ENCODE results near the gene MAU2. TPM values are rescaled to one million over a fixed set of nuclear protein-coding genes. Genes with fewer than 3 reads are reported as not detected.

The MAU2 gene
- total RNA-seq (2021) (66.7 and 72.6 TPM in 2 replicates), Bru-seq, nascent RNA (percentile 71 among the genes with signal in this experiment), BruChase-seq, experiment 1, labeled RNA remaining after a 2-hour chase (percentile 79 among the genes with signal in this experiment), BruChase-seq, experiment 2, labeled RNA remaining after a 6-hour chase (percentile 80 among the genes with signal in this experiment)
- long read RNA-seq, partial matches to known transcripts, result 7 of 28 reads
- long read RNA-seq, other reads (novel, unspliced or antisense), result 18 of 28 reads

GRCh38 chr19:19320361-19321140 is at the start of gene MAU2, which contains the start of gene SUGP1:
TSS of gene MAU2 (plus strand) at chr19:19320829. CDS start at chr19:19320860, 31 bp downstream.
TSS of gene SUGP1 (minus strand) at chr19:19320509. CDS start at chr19:19320496, 13 bp downstream.
- DNase-seq (ENCODE audit: low spot score), result peak; percentile 95
- no TSS peak for BruUV-seq (replicated peaks)
- CTCF ChIA-PET, result interaction anchor here (0.5 kb wide), 1 partner anchor 72 kb away, joined by 4 read pairs; no protein-coding TSS in a partner anchor
- H3K9me3 ChIP-seq (ENCODE audit: low read depth, low read length, poor library complexity, severe bottlenecking), result no peaks in the 10 kb centered on the region
- TF ChIP-seq CTCF (conservative IDR thresholded peaks at IDR 0.05; ENCODE audit: low read depth, low read length), result 0 out of 2 replicates have a peak, but pooled peaks have one; percentile 20
- no peak for TF ChIP-seq EZH2 (IDR thresholded peaks at IDR 0.05; ENCODE audit: borderline replicate concordance, low read depth, low read length, poor library complexity, severe bottlenecking)
- peak within 1 kb of the TSS; percentile 95 for H3K27ac ChIP-seq (ENCODE audit: low read depth, low read length, poor library complexity, severe bottlenecking)
- POLR2A ChIA-PET (ENCODE audit: low non-redundant PET), result no interaction called here
- peaks cover 7% of the 10 kb centered on the region for H3K4me1 ChIP-seq (ENCODE audit: insufficient read depth, low read length, poor library complexity, severe bottlenecking)
- intact Hi-C loops (cut with micrococcal nuclease; ENCODE audit: unreplicated experiment), result loop anchor here (1.0 kb wide), 1 partner anchor 127 kb away; no protein-coding TSS in a partner anchor
- peak within 1 kb of the TSS; percentile 85 for H3K4me3 ChIP-seq (ENCODE audit: low read depth, low read length, poor library complexity, severe bottlenecking)
- H3K27me3 ChIP-seq (replicated peaks; ENCODE audit: insufficient read depth, low read depth, low read length, poor library complexity), result no peaks in the 10 kb centered on the region
- H3K36me3 ChIP-seq (ENCODE audit: insufficient read depth, low read length, poor library complexity, severe bottlenecking), result peaks cover 25% of the 10 kb centered on the region

GRCh38 chr19:19271828-19272599 is 48.6 kb upstream of the MAU2 start:
- no TSS peak for BruUV-seq (replicated peaks)
- CTCF ChIA-PET, result no interaction called here
- Histone ChIP-seq H3K36me3 (ENCODE audit: insufficient read depth, low read length, poor library complexity, severe bottlenecking) (peaks cover 17% of the 10 kb centered on the region), H3K27ac (ENCODE audit: low read depth, low read length, poor library complexity, severe bottlenecking) (no peak overlapping the region), H3K9me3 (ENCODE audit: low read depth, low read length, poor library complexity, severe bottlenecking) (no peaks in the 10 kb centered on the region), H3K27me3 (replicated peaks; ENCODE audit: insufficient read depth, low read depth, low read length, poor library complexity) (peaks cover 4% of the 10 kb centered on the region), H3K4me1 (ENCODE audit: insufficient read depth, low read length, poor library complexity, severe bottlenecking) (no peaks in the 10 kb centered on the region), H3K4me3 (ENCODE audit: low read depth, low read length, poor library complexity, severe bottlenecking) (no peak overlapping the region)
- no peak for DNase-seq (ENCODE audit: low spot score)
- TF ChIP-seq EZH2 (IDR thresholded peaks at IDR 0.05; ENCODE audit: borderline replicate concordance, low read depth, low read length, poor library complexity, severe bottlenecking), result no peak
- TF ChIP-seq CTCF (conservative IDR thresholded peaks at IDR 0.05; ENCODE audit: low read depth, low read length), result no peak
- intact Hi-C loops (cut with micrococcal nuclease; ENCODE audit: unreplicated experiment), result no loop called here
- POLR2A ChIA-PET (ENCODE audit: low non-redundant PET), result no interaction called here

- no peak for DNase-seq (ENCODE audit: low spot score)
- H3K27me3 ChIP-seq (replicated peaks; ENCODE audit: insufficient read depth, low read depth, low read length, poor library complexity), result peaks cover 4% of the 10 kb centered on the region
- TF ChIP-seq EZH2 (IDR thresholded peaks at IDR 0.05; ENCODE audit: borderline replicate concordance, low read depth, low read length, poor library complexity, severe bottlenecking) (no peak), CTCF (conservative IDR thresholded peaks at IDR 0.05; ENCODE audit: low read depth, low read length) (no peak)
- H3K4me1 ChIP-seq (ENCODE audit: insufficient read depth, low read length, poor library complexity, severe bottlenecking), result peaks cover 7% of the 10 kb centered on the region
- H3K9me3 ChIP-seq (ENCODE audit: low read depth, low read length, poor library complexity, severe bottlenecking), result no peaks in the 10 kb centered on the region
- no TSS peak for BruUV-seq (replicated peaks)
- ChIA-PET POLR2A (ENCODE audit: low non-redundant PET) (interaction anchor here (0.6 kb wide), 1 partner anchor 15 kb away, joined by 3 read pairs; no protein-coding TSS in a partner anchor), CTCF (no interaction called here)
- H3K36me3 ChIP-seq (ENCODE audit: insufficient read depth, low read length, poor library complexity, severe bottlenecking), result peaks cover 24% of the 10 kb centered on the region
- intact Hi-C loops (cut with micrococcal nuclease; ENCODE audit: unreplicated experiment), result no loop called here
- no peak overlapping the region for H3K27ac ChIP-seq (ENCODE audit: low read depth, low read length, poor library complexity, severe bottlenecking)
- no peak overlapping the region for H3K4me3 ChIP-seq (ENCODE audit: low read depth, low read length, poor library complexity, severe bottlenecking)
These were observed 46.5 kb upstream of the MAU2 start for GRCh38 chr19:19274146-19274545.
